GM11168 (cell line): ENCODE data around the gene KRTAP5-8.
"Not testable (repeated sequence)": the region's sequence is repeated elsewhere in the genome, so short reads cannot be mapped to it uniquely, and the experiment has no call there.

Experiments
- in situ Hi-C: fragments of 300-500 bp; cut with MboI; formaldehyde crosslinking; loops from one replicate; pipeline ENCODE4 v1.12.0; 2022; ENCODE audit warnings: low sequenced_read_pairs; ENCODE audit not compliant: unreplicated experiment

The KRTAP5-8 gene

DNA sequence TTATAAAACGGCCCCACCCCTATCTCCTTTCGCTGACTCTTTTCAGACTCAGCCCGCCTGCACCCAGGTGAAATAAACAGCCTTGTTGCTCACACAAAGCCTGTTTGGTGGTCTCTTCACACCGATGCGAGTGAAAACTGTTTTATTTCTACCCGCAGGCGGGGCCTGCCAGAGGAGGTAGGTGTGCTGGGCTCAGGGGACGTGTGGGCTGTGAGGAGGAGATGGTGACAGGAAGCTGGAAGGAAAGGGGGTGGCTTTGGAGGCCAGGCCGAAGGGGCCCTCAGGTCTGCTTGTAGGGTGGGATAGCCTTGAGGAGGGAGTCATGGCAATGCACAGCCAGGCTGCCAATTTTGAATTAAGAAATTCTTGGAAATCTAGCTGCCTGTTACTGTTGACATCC lies 32.0 kb upstream of the KRTAP5-8 start:
- in situ Hi-C loops: no loop called here

DNA sequence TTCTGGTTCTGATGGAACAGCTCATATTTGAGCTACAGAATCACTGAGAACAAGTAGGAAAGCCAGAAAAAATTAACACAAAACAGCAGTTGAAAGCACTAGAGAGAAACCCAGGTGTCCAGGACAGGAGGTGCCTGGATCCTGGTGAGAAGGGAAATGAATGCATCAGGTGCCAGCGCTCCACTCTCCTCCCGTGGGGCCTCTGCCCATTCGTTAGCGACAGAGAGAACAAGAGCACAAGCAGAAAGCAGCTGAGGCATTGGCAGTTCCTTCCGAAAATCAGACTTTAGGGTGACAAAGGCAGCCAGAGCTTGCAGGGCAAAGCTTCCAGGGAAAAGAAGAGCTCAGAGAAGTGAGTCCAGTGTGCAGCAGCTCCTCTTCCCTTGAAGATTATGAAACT lies 30.7 kb upstream of the KRTAP5-8 start:
- in situ Hi-C loops: no loop called here

DNA sequence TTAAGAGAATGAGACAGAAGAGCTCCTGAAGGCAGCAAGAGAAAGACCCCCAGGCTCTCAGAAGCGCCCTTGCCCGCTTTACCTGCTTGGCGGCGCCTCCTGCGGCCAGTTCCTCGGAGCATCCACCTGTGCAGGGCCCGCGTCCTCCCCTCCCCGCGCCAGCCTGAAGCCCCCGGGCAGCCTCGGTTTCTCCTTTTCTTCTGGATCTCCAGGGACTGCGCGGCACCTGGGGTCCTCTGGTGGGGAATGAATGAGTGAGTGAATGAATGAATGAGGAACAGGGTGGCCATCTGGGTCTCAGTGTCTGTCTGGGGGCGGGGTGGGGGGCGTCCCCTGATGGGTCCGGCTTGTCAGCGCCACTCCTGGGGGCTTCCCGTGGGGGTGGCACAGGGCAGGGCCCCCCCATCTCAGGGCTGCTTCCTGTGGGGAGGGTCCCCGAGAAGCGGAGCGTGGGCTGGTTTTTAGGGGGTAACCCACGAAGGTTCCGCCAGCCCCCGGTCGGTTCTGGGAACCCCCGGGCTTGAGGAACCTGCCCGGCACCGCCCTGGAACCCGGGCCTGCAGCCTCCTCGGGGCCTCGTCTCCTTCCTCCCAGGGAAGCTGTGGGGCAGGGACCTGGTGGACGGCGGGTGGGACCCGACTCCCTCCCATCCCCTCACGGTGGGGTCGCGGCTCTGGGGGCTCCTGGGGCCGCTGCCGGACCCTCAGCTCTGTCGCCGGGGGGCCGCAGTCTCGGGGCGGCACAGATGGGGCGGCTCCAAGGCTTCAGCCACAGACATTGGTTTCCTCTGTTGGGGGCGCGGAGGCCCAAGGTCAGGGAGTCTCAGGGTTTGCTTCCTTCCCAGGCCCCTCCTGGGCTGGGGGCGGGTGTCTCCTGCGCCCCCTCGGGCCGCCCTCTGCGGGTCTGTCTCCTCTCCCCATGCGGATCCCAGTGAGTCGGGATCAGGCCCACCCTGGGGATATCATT lies 19.0 kb upstream of the KRTAP5-8 start:
- in situ Hi-C loops: no loop called here

- in situ Hi-C loops: no loop called here
Measured at GRCh38 chr11:71519546-71519945, 18.3 kb upstream of the KRTAP5-8 start.

DNA sequence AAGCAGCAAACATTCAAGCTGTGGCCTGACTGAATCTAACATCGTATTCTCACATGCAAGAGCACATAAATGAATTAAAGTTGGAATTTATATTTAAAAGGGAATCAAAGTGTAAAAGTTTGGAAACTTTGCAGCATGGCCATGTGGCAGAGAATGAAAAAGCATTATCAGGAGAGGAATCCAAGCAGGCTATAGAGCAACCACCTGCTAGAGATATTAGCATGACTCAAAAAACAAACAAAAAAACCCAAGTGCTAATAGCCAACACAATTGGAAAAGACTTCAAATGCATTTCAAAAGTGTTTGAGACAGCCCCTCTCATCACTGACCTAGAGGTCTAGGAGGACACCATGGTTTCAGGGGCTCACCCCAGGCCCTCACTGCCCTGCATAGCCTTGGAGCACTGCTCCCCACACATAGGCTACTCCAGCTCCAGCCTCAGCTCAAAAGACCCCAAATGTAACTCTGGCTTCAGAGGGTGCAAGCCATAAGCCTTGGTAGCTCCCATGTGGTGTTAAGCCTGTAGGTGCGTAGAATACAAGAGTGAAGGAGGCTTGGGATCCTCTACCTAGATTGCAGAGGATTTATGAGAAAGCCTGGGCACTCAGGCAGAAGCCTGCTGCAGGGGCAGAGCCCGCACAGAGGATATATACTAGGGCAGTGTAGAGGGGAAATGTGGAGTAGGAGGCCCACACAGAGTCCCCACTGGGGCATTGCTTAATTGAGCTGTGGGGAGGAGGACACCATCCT lies 12.5 kb upstream of the KRTAP5-8 start:
- in situ Hi-C loops: no loop called here

DNA sequence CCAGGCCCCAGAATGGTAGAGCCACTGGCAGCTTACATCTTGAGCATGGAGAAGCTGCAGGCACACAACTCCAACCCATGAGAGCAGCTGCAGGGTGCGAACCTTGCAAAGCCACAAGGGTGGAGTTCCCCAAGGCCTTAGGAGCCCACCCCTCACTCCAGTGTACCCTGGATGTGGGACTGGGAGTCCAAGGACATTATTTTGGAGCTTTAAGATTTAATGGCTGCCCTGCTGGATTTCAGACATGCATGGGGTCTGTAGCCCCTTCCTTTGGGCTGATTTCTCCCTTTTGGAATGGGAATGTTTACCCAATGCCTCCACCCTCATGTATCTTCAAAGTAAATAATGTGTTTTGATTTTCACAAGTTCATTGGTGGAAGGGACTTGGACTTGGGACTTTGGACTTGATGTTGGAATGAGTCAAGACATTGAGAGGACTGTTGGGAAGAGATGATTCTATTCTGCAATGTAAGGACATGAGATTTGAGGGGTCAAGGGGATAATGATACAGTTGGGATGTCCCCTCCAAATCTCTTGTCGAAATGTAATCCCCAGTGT lies 11.8 kb upstream of the KRTAP5-8 start:
- in situ Hi-C loops: no loop called here

GRCh38 chr11:71526796-71527575 lies 10.8 kb upstream of the KRTAP5-8 start, which contains the start of gene KRTAP5-7:
KRTAP5-7 (plus strand) TSS chr11:71527267; CDS start chr11:71527301, 34 bp downstream.
- in situ Hi-C loops: not testable (repeated sequence)

- in situ Hi-C loops: no loop called here
Measured at GRCh38 chr11:71527576-71528210, 10.1 kb upstream of the KRTAP5-8 start.

DNA sequence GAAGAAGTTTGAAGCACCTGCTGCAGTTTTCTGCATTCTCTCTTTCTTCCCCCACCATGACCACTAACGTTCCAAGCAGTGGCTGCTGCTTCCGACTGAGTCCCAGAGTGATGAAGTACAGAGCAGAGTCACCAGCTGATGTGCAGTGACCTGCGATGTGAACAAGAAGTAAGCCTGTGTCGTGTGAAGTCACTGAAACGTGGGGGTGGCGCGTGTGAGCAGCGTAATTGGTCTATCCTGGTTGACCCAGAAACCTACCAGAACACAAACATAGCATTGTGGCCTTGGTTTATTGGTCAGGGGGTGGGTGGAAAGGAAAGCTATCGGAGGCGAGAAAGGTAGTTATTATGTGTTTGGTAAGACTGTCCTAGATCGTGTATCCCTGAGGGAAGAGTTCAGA lies 7.2 kb upstream of the KRTAP5-8 start:
- in situ Hi-C loops: no loop called here

GRCh38 chr11:71532036-71532610 lies 5.7 kb upstream of the KRTAP5-8 start:
- in situ Hi-C loops: no loop called here

- in situ Hi-C loops: not testable (repeated sequence)
Measured at GRCh38 chr11:71534711-71535608, 2.9 kb upstream of the KRTAP5-8 start.

DNA sequence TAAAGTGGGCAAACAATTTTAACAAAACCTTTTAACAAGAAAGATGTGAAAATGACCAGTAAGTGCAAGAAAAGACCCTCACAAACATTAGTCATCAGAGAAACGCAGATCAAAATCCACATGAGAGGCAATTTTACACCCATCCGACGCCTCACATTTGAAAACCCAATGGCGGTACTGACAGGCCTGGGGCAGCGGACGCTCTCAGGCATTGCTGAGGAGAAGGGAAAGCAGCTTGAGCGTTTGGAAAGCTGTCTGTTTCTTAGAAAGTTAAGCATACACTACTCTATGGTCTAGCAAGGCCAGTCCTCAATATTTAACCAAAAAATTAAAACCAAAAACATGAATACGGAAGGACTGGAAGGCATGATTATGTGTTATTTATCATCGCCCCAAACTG lies 2.0 kb upstream of the KRTAP5-8 start:
- in situ Hi-C loops: no loop called here

GRCh38 chr11:71537537-71537936 lies 288 bp upstream of the KRTAP5-8 start:
- in situ Hi-C loops: no loop called here

- in situ Hi-C loops: no loop called here
Measured at GRCh38 chr11:71538666-71538990, 803 bp downstream of the KRTAP5-8 start.

DNA sequence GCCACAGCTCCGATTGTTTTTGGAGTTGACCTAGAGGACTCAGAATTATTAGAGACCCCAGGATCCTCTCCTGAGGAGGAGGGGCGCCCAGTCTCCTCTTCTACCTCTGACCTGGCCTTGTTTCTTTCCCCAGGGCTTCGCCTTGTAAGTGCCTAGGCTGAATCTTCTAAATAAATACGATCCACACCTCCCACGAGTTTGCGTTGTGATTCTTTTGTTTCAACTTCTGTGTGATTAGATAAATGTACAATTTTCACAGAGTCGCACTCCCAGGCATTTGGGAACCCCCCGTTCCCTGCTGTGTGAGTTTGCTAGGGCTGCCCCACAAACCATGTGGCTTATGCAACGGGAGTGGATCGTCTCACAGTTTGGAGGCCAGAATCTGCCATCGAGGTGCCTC lies 1.2 kb downstream of the KRTAP5-8 start:
- in situ Hi-C loops: no loop called here

DNA sequence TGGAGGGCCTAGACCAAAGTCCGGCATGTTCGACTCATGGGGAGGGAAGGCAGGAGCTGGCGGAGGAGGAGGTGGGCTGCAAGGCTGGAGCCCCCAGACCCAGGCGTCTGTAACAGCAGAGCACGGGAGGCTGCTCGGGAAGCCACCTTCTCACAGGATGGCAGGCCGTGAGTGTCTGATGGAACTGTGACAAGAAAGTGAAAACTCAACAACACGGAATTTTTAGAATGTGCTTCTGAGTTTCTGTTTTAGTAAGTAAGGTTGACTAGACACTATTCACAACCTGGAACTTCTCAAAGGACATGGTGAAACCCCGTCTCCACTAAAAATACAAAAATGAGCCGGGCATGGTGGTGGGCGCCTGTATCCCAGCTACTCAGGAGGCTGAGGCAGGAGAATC lies 2.1 kb downstream of the KRTAP5-8 start:
- in situ Hi-C loops: not testable (repeated sequence)

GRCh38 chr11:71540521-71541304 lies 2.9 kb downstream of the KRTAP5-8 start:
- in situ Hi-C loops: not testable (repeated sequence)

DNA sequence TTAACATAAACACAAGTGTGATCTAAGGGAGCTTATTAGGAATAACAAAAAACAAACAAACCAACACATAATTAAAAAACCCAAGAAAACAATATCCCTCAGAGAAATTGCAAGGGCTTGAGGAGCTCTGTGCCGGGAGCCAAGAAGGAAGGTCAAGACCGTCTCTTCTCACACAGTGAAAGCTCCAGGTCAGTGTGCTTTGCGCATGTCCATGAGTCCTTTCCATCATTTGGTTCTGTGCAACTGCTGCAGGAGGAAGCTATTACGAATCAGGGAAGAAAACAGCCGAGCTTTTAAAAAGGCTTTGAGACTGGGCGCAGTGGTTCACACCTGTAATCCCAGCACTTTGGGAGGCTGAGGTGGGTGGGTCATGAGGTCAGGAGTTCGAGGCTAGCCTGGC lies 4.6 kb downstream of the KRTAP5-8 start:
- in situ Hi-C loops: no loop called here
